ENCODE measurements around the gene TK1.
A peak's percentile ranks its signal among the peaks of the same experiment; 100 is the strongest.
"Not testable (repeated sequence)": the region's sequence is repeated elsewhere in the genome, so short reads cannot be mapped to it uniquely, and the experiment has no call there.

The TK1 gene

GRCh38 chr17:78174870-78175642, 11.8 kb downstream of the TK1 start:
- no peaks in the 10 kb centered on the region for H3K9me3 Mint-ChIP-seq
- H3K4me1 Mint-ChIP-seq (ENCODE audit: low read depth) = peaks cover 67% of the 10 kb centered on the region
- H3K4me3 Mint-ChIP-seq = no peak overlapping the region
- H3K27me3 Mint-ChIP-seq = no peaks in the 10 kb centered on the region
- peak overlapping the region; percentile 31 for H3K27ac Mint-ChIP-seq
- H3K36me3 Mint-ChIP-seq (ENCODE audit: low read depth) = peaks cover 60% of the 10 kb centered on the region

- Mint-ChIP-seq H3K9me3 (no peaks in the 10 kb centered on the region), H3K36me3 (ENCODE audit: low read depth) (peaks cover 56% of the 10 kb centered on the region), H3K27me3 (no peaks in the 10 kb centered on the region), H3K4me3 (no peak overlapping the region), H3K4me1 (ENCODE audit: low read depth) (peaks cover 65% of the 10 kb centered on the region), H3K27ac (peak overlapping the region; percentile 31)
Observed at GRCh38 chr17:78174346-78174869, 12.4 kb downstream of the TK1 start.

- H3K9me3 Mint-ChIP-seq = no peaks in the 10 kb centered on the region
- H3K4me3 Mint-ChIP-seq = peak overlapping the region; percentile 57
- H3K36me3 Mint-ChIP-seq (ENCODE audit: low read depth) = peaks cover 45% of the 10 kb centered on the region
- H3K27ac Mint-ChIP-seq = peak overlapping the region; percentile 70
- peaks cover 62% of the 10 kb centered on the region for H3K4me1 Mint-ChIP-seq (ENCODE audit: low read depth)
- no peaks in the 10 kb centered on the region for H3K27me3 Mint-ChIP-seq
Observed at GRCh38 chr17:78173097-78173715, 13.6 kb downstream of the TK1 start.

GRCh38 chr17:78172249-78173051, 14.4 kb downstream of the TK1 start:
- H3K27ac Mint-ChIP-seq = peak overlapping the region; percentile 70
- no peaks in the 10 kb centered on the region for H3K9me3 Mint-ChIP-seq
- H3K36me3 Mint-ChIP-seq (ENCODE audit: low read depth) = peaks cover 45% of the 10 kb centered on the region
- H3K27me3 Mint-ChIP-seq = no peaks in the 10 kb centered on the region
- H3K4me3 Mint-ChIP-seq = peak overlapping the region; percentile 57
- peaks cover 65% of the 10 kb centered on the region for H3K4me1 Mint-ChIP-seq (ENCODE audit: low read depth)

GRCh38 chr17:78171591-78172248, 15.1 kb downstream of the TK1 start:
- peaks cover 59% of the 10 kb centered on the region for H3K4me1 Mint-ChIP-seq (ENCODE audit: low read depth)
- not testable (repeated sequence) for H3K9me3 Mint-ChIP-seq, H3K27me3 Mint-ChIP-seq
- peak overlapping the region; percentile 57 for H3K4me3 Mint-ChIP-seq
- peaks cover 41% of the 10 kb centered on the region for H3K36me3 Mint-ChIP-seq (ENCODE audit: low read depth)
- peak overlapping the region; percentile 36 for H3K27ac Mint-ChIP-seq

- peaks cover 52% of the 10 kb centered on the region for H3K4me1 Mint-ChIP-seq (ENCODE audit: low read depth)
- peak overlapping the region; percentile 68 for H3K27ac Mint-ChIP-seq
- no peaks in the 10 kb centered on the region for H3K27me3 Mint-ChIP-seq
- peak overlapping the region; percentile 78 for H3K4me3 Mint-ChIP-seq
- H3K9me3 Mint-ChIP-seq = no peaks in the 10 kb centered on the region
- peaks cover 41% of the 10 kb centered on the region for H3K36me3 Mint-ChIP-seq (ENCODE audit: low read depth)
Observed at GRCh38 chr17:78170692-78171590, 15.9 kb downstream of the TK1 start.

GRCh38 chr17:78168903-78169793, 17.7 kb downstream of the TK1 start:
- Mint-ChIP-seq H3K4me3 (peak overlapping the region; percentile 78), H3K4me1 (ENCODE audit: low read depth) (peaks cover 48% of the 10 kb centered on the region), H3K27ac (peak overlapping the region; percentile 65), H3K9me3 (no peaks in the 10 kb centered on the region), H3K36me3 (ENCODE audit: low read depth) (peaks cover 34% of the 10 kb centered on the region), H3K27me3 (no peaks in the 10 kb centered on the region)

- peaks cover 26% of the 10 kb centered on the region for H3K36me3 Mint-ChIP-seq (ENCODE audit: low read depth)
- H3K9me3 Mint-ChIP-seq = no peaks in the 10 kb centered on the region
- peaks cover 40% of the 10 kb centered on the region for H3K4me1 Mint-ChIP-seq (ENCODE audit: low read depth)
Observed at GRCh38 chr17:78168242-78168902, 18.5 kb downstream of the TK1 start, which contains the start of gene SYNGR2. Gene SYNGR2 (plus strand): TSS chr17:78168581. CDS start chr17:78168617, 36 bp downstream.

GRCh38 chr17:78166416-78166815, 20.4 kb downstream of the TK1 start:
- H3K27ac Mint-ChIP-seq = no peak overlapping the region
- no peaks in the 10 kb centered on the region for H3K27me3 Mint-ChIP-seq
- no peak overlapping the region for H3K4me3 Mint-ChIP-seq
- H3K36me3 Mint-ChIP-seq (ENCODE audit: low read depth) = peaks cover 8% of the 10 kb centered on the region
- no peaks in the 10 kb centered on the region for H3K9me3 Mint-ChIP-seq
- peaks cover 21% of the 10 kb centered on the region for H3K4me1 Mint-ChIP-seq (ENCODE audit: low read depth)

More at GRCh38 chr17:78168242-78168902, 18.5 kb downstream of the TK1 start, which contains the start of gene SYNGR2:
- Mint-ChIP-seq H3K27ac (peak within 1 kb of the TSS; percentile 65), H3K27me3 (no peaks in the 10 kb centered on the region), H3K4me3 (peak within 1 kb of the TSS; percentile 78)

- H3K27me3 Mint-ChIP-seq = no peaks in the 10 kb centered on the region
- H3K4me3 Mint-ChIP-seq = no peak overlapping the region
- H3K4me1 Mint-ChIP-seq (ENCODE audit: low read depth) = peaks cover 15% of the 10 kb centered on the region
Observed at GRCh38 chr17:78164748-78165607, 21.9 kb downstream of the TK1 start.

GRCh38 chr17:78163881-78164747, 22.7 kb downstream of the TK1 start:
- Mint-ChIP-seq H3K4me1 (ENCODE audit: low read depth) (peaks cover 19% of the 10 kb centered on the region), H3K27ac (no peak overlapping the region), H3K27me3 (no peaks in the 10 kb centered on the region), H3K36me3 (ENCODE audit: low read depth) (no peaks in the 10 kb centered on the region), H3K4me3 (no peak overlapping the region), H3K9me3 (no peaks in the 10 kb centered on the region)

More at GRCh38 chr17:78164748-78165607, 21.9 kb downstream of the TK1 start:
- no peaks in the 10 kb centered on the region for H3K36me3 Mint-ChIP-seq (ENCODE audit: low read depth)
- no peak overlapping the region for H3K27ac Mint-ChIP-seq
- no peaks in the 10 kb centered on the region for H3K9me3 Mint-ChIP-seq

All from stimulated activated naive CD8-positive, alpha-beta T cell treated with anti-CD3 and anti-CD28 coated beads, Interleukin-15, Interleukin-2, amounts not matched to agents 100 ng/mL and 50 ng/mL, for 24 hours (primary cell).